ENCODE results near the gene FAM3D. TPM values are rescaled to one million over a fixed set of nuclear protein-coding genes. Genes with fewer than 3 reads are reported as not detected.
"Not testable (repeated sequence)": the region's sequence is repeated elsewhere in the genome, so short reads cannot be mapped to it uniquely, and the experiment has no call there.

The FAM3D gene, protein sequence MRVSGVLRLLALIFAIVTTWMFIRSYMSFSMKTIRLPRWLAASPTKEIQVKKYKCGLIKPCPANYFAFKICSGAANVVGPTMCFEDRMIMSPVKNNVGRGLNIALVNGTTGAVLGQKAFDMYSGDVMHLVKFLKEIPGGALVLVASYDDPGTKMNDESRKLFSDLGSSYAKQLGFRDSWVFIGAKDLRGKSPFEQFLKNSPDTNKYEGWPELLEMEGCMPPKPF
- total RNA-seq: 0.46 and 0.66 TPM in 2 replicates

DNA sequence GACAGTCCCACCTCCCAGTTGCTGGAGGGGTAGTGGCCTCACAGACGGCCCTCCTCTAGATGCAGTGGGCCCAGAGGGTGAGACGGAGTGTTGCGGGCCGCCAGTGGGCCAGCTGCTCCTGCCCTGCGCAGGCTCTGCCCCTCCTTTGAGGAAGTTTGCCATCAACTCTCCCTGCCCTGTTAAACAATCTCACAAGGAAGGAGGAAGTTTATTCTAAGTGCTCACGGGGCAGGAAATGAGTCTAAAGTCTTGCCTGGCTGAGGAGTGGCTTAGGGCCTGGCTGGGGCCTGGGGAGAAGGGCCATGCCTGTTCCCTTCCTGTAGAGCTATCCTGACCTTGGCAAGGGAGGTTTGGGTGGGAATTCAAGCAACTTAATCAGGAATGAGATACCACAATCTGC, at the start of gene FAM3D:
FAM3D (minus strand) TSS at position 92 of the 400 bp plus-strand sequence. CDS start 11,211 bp downstream, outside the sequence.
- DNase-seq (ENCODE audit: low read depth, low spot score): peak; percentile 20

- no peak for DNase-seq (ENCODE audit: low read depth, low spot score)
Observed at GRCh38 chr3:58713715-58714401, 47.3 kb upstream of the FAM3D start.

DNA sequence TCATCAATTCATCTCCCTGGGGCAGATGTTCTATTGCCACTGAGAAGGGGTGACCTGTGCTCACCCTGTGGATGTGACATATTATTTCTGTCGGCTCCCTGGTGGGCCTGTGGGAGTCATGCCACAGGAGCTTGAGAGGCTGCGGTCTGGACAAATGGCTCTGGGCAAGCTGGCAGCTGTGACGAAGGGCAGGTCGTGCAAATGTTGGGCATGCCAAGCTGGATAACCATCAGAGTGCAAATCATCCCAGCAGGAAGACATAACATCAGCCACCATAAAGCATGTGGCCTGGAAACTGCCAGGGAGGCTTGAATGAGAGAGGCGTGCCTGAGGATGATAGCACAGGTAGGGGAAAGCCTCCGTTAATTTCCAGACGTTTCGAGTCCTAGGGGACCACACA, 45.3 kb upstream of the FAM3D start:
- DNase-seq (ENCODE audit: low read depth, low spot score): no peak

GRCh38 chr3:58708983-58709382, 42.4 kb upstream of the FAM3D start:
- not testable (repeated sequence) for DNase-seq (ENCODE audit: low read depth, low spot score)

GRCh38 chr3:58708116-58708791, 41.7 kb upstream of the FAM3D start:
- DNase-seq (ENCODE audit: low read depth, low spot score): no peak

DNA sequence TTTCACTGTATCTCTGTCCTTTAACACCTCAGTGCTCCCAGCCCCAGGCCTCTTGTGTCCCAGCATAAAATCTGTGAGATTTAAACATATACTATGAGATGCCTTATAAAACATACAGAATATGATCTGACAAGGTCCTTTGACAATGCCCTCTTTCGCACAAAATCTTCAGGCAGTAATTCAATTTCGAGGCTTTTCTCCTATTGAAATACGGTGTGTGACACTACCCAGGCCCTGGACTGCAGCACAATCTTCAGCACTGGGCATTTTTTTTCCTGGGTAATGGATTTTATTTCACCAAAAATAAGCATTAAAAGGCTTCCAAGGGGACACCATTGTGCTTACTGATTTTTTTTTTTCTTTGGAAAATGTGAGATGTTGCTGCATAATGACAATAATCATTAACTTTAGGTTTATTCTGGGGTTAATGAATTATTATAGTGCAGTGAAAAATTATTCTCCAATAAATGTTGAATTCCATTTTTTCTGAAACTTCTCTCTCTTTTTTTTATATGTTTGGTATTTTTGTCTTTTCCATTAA, 40.9 kb upstream of the FAM3D start:
- DNase-seq (ENCODE audit: low read depth, low spot score): no peak

DNA sequence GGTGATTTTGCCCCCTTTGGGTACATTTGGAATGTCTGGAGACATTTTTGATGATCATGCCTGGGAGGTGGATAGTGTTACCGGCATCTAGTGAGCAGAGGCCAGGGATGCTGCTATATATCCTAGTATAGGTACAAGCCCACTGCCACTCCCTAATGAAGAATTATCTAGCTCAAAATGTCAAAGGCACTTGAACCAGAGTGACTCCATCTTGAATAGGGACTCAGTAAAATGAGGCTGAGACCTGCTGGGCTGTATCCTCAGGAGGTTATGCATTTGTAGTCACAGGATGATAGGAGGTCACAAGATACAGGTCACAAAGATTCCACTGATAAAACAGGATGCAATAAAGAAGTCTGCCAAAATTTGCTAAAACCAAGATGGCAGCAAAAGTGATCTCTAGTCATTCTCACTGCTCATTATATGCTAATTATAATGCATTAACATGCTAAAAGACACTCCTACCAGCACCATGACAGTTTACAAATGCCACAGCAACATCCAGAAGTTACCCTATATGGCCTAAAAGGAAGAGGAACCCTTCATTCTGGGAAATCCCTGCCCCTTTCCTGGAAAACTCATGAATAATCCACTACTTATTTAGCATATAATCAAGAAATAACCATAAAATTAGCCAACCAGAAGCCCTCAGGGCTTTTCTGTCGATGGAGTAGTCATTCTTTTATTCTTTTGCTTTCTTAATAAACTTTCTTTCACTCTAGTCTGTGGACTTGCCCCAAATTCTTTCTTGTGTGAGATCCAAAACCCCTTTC, 40.0 kb upstream of the FAM3D start:
- no peak for DNase-seq (ENCODE audit: low read depth, low spot score)

DNA sequence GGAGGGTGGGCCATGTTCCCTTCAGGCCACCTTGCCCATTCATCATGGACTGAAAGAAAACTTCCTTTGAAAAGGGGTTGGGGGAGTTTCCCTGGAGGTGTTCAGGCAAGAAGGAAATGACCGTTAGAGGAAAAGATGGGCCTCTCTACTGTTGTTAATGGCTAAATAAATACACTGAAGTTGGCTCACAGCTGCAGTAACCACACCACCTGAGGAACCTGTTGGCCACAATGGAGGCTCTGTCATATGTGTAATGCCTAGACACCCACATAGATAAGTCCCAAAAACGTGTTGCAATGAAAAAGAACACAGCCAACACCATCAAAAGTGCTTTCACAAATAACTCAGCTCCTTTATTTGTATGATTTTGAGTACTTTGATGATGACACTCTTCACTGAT, 38.2 kb upstream of the FAM3D start:
- no peak for DNase-seq (ENCODE audit: low read depth, low spot score)

DNA sequence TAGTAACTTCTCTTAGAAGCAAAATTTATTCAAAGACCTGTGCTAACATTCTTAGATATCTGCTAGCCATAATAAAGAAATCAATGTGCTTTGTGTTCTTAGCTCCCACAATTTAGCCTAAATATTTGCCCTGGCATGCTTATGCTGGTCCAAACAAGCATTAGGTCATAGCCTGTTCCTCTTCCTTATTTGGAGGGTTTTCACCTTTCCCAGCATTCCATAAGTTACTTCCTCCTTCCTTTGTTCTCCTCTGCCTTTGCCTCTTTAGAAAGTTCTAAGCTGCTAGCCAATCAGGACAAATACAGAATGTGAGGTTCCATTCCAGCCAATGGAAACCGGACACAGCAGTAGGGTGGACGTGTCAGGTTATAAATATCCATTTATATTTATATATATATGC, 37.7 kb upstream of the FAM3D start:
- DNase-seq (ENCODE audit: low read depth, low spot score): not testable (repeated sequence)

- no peak for DNase-seq (ENCODE audit: low read depth, low spot score)
Observed at GRCh38 chr3:58698246-58698645, 31.7 kb upstream of the FAM3D start.

- DNase-seq (ENCODE audit: low read depth, low spot score): no peak
Observed at GRCh38 chr3:58697561-58697960, 31.0 kb upstream of the FAM3D start.

- not testable (repeated sequence) for DNase-seq (ENCODE audit: low read depth, low spot score)
Observed at GRCh38 chr3:58696813-58697212, 30.2 kb upstream of the FAM3D start.

DNA sequence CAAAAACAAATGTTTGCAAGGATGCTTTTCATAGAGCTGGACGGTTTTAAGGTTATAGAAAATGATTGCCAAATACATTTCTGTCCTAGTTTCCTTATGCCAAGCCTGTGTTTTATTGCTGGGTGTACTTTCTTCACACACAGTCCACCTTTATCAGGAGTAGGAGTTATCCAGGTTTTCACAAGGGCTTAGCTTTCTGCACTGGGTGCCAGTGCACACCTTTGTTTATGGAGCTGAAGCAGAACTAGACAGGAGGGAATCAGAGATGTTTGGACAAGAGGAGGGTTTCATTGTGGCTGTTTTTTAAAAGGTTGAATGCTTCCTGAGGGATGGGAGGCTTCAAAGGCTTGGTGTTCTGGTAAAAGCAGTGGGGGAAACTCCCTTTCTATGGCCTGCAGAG, 29.5 kb upstream of the FAM3D start:
- DNase-seq (ENCODE audit: low read depth, low spot score): no peak

- not testable (repeated sequence) for DNase-seq (ENCODE audit: low read depth, low spot score)
Observed at GRCh38 chr3:58695284-58695683, 28.7 kb upstream of the FAM3D start.

- no peak for DNase-seq (ENCODE audit: low read depth, low spot score)
Observed at GRCh38 chr3:58693940-58694850, 27.6 kb upstream of the FAM3D start.

- no peak for DNase-seq (ENCODE audit: low read depth, low spot score)
Observed at GRCh38 chr3:58692484-58692883, 25.9 kb upstream of the FAM3D start.

DNA sequence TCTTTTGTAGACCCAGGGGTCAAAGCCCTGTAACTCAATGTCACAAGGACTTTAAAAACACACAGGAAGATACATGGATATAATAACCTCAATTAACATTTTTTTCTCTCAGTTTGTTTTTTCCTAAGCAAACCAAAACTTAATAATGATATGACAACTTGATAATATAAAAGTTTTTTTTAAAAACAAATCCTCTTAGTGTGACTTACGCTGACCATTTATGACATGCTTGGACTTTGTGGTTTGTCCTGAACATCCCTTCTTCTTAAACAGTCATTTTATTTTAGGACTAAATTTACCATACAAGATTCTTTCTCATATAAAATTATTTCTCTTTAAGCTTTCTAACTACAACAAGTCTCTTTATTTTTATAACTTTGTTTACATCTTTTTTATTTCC, 25.4 kb upstream of the FAM3D start:
- DNase-seq (ENCODE audit: low read depth, low spot score): no peak

- no peak for DNase-seq (ENCODE audit: low read depth, low spot score)
Observed at GRCh38 chr3:58690490-58690889, 23.9 kb upstream of the FAM3D start.

GRCh38 chr3:58688574-58688973, 22.0 kb upstream of the FAM3D start:
- DNase-seq (ENCODE audit: low read depth, low spot score): no peak

DNA sequence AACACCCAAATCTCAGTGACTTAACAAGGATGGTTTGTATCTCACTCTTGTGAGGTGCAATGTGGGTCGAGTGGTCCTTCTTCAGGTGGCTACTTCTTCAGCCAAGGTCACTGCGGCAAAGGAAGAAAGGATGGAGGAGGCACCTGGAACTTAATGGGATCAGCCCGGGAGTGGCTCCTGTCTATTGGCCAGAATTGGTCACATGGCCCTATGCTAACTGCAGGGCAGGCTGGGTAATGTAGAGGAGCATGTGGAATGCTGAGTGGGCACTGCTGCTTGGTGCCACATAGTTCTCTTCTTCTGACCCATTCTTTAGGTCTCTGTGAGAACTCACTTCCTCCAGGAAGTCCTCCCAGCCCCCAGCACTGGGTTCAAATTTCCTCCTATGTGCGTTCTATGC, 20.3 kb upstream of the FAM3D start:
- DNase-seq (ENCODE audit: low read depth, low spot score): no peak

DNA sequence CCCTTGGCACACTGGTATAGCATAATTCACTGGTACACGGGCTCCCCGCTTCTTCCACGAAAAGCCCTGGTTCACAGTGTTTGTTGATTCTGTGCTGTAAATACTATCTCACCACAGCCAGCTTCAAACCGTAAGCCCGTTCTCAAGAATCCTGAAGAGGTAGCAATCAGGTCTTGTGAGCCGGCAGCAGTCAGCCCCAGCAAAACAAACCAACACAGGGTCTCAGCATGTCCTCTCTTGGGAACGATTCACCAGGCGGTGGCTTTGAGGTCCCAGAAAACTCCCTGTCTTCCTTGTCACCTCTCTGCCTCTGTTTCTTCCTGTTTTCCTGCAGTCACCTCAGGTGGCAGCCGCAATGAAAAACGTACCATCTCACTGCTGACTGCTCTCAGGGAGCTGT, 19.1 kb upstream of the FAM3D start:
- no peak for DNase-seq (ENCODE audit: low read depth, low spot score)
